CD4-positive, alpha-beta T cell (primary cell): ENCODE measurements around the gene CORO7. TPM values are rescaled to one million over a fixed set of nuclear protein-coding genes. Genes with fewer than 3 reads are reported as not detected.
A peak's percentile ranks its signal among the peaks of the same experiment; 100 is the strongest.

Experiments
- ATAC-seq: fragments of 200-7000 bp; cut with Tn5 transposase; one replicate; pipeline ENCODE4 v1.10.0; 2022; ENCODE audit warnings: mild to moderate bottlenecking; ENCODE audit not compliant: poor library complexity
- CTCF ChIA-PET: fragments of 350-600 bp; sonication (Branson Sonifier 250); formaldehyde crosslinking; loops from one replicate; lab custom pipeline; 2021; ENCODE audit warnings: antibody characterized with exemption, inconsistent platforms; lab: Charles Lee
- POLR2A ChIA-PET: fragments of 350-600 bp; sonication (Branson Sonifier 250); formaldehyde crosslinking; loops from one replicate; lab custom pipeline; 2021; ENCODE audit warnings: antibody characterized with exemption, inconsistent platforms; lab: Charles Lee
- DNase-seq, 14 experiments: peaks; one replicate each; pipeline ENCODE4 v3.0.0-alpha.2; 2013 to 2020; ENCODE audit warnings: mixed read lengths in 2 of 14
- H3K27ac ChIP-seq, 2 donors: one replicate each; pipeline versions ENCODE4 v1.5.1 to v1.7.0; 2013; ENCODE audit warnings: low read length in 2 of 2, low read depth in 1 of 2, mild to moderate bottlenecking in 1 of 2
- H3K27me3 ChIP-seq, 2 experiments: 1 replicate in 1 of 2; 2 replicates in 1 of 2; pipeline versions ENCODE4 v1.6.1 to v1.7.0; 2013; ENCODE audit warnings: low read length in 2 of 2, control low read depth in 1 of 2, mild to moderate bottlenecking in 1 of 2, moderate library complexity in 1 of 2; ENCODE audit not compliant: insufficient read depth in 2 of 2, control insufficient read depth in 1 of 2
- H3K36me3 ChIP-seq: one replicate; pipeline ENCODE4 v1.6.1; 2013; ENCODE audit warnings: low read length, control low read depth; ENCODE audit not compliant: insufficient read depth
- H3K4me1 ChIP-seq: one replicate; pipeline ENCODE4 v1.6.1; 2013; ENCODE audit warnings: low read length, control low read depth; ENCODE audit not compliant: insufficient read depth
- H3K4me3 ChIP-seq: one replicate; pipeline ENCODE4 v1.5.1; 2013; ENCODE audit warnings: mild to moderate bottlenecking, low read length, moderate library complexity
- H3K9me3 ChIP-seq, 2 experiments: 1 replicate in 1 of 2; 2 replicates in 1 of 2; pipeline versions ENCODE4 v1.6.1 to v1.7.0; 2013; ENCODE audit warnings: low read length in 2 of 2, mild to moderate bottlenecking in 2 of 2, control low read depth in 1 of 2, moderate library complexity in 1 of 2; ENCODE audit not compliant: control insufficient read depth in 1 of 2, insufficient read depth in 1 of 2
- H3K27ac Mint-ChIP-seq: one replicate; pipeline ENCODE4 v1.8.0; 2020; ENCODE audit warnings: mixed read lengths
- H3K27me3 Mint-ChIP-seq: one replicate; pipeline ENCODE4 v1.8.0; 2021; ENCODE audit warnings: mixed read lengths
- H3K36me3 Mint-ChIP-seq: one replicate; pipeline ENCODE4 v1.8.0; 2021; ENCODE audit warnings: low read depth, mixed read lengths
- H3K4me1 Mint-ChIP-seq: one replicate; pipeline ENCODE4 v1.8.0; 2021; ENCODE audit warnings: low read depth, mixed read lengths
- H3K4me3 Mint-ChIP-seq: one replicate; pipeline ENCODE4 v1.8.0; 2020; ENCODE audit warnings: mild to moderate bottlenecking, mixed read lengths
- H3K9me3 Mint-ChIP-seq: one replicate; pipeline ENCODE4 v1.8.0; 2020; ENCODE audit warnings: mixed read lengths
- intact Hi-C, 2 experiments: fragments of 100-400 bp; cut with DNase I in 1 of 2; cut with micrococcal nuclease in 1 of 2; formaldehyde crosslinking; loops; one replicate each; pipeline versions ENCODE4 v1.15.1 to v1.9.0; 2023 to 2025; cut with DNase I, micrococcal nuclease
- total RNA-seq, 174 experiments: library from RNA in 2 of 174; stranded (reverse) in 2 of 174; gene quantifications; one replicate each; pipeline ENCODE4 v1.2.3 and lab custom pipeline; 2021 to 2026
- TF ChIP-seq, protein P1 (sequence below): fragments of 200-600 bp; IDR thresholded peaks from one replicate; pipeline ENCODE4 v1.8.0; 2022; ENCODE audit warnings: antibody characterized with exemption, mild to moderate bottlenecking

Gene CORO7
- total RNA-seq, 2 experiments from 2014 or later = 801 to 805 TPM

GRCh38 chr16:4407543-4408322 is 8.7 kb downstream of the CORO7 start:
- H3K27me3 Mint-ChIP-seq = no peaks in the 10 kb centered on the region
- Histone ChIP-seq H3K27ac (no peak overlapping the region), H3K36me3 (peaks cover 98% of the 10 kb centered on the region), H3K9me3 (no peaks in the 10 kb centered on the region), H3K4me1 (peaks cover 48% of the 10 kb centered on the region), H3K27me3 (no peaks in the 10 kb centered on the region), H3K4me3 (no peak overlapping the region)
- peak overlapping the region; percentile 9 for H3K27ac Mint-ChIP-seq
- ATAC-seq = no peak
- TF ChIP-seq, protein P1, sequence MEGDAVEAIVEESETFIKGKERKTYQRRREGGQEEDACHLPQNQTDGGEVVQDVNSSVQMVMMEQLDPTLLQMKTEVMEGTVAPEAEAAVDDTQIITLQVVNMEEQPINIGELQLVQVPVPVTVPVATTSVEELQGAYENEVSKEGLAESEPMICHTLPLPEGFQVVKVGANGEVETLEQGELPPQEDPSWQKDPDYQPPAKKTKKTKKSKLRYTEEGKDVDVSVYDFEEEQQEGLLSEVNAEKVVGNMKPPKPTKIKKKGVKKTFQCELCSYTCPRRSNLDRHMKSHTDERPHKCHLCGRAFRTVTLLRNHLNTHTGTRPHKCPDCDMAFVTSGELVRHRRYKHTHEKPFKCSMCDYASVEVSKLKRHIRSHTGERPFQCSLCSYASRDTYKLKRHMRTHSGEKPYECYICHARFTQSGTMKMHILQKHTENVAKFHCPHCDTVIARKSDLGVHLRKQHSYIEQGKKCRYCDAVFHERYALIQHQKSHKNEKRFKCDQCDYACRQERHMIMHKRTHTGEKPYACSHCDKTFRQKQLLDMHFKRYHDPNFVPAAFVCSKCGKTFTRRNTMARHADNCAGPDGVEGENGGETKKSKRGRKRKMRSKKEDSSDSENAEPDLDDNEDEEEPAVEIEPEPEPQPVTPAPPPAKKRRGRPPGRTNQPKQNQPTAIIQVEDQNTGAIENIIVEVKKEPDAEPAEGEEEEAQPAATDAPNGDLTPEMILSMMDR = no peak
- no peaks in the 10 kb centered on the region for H3K9me3 Mint-ChIP-seq
- DNase-seq = peak in 1 of 14 experiments; percentile 27
- ChIA-PET POLR2A (no interaction called here), CTCF (no interaction called here)
- intact Hi-C loops = no loop called here
- H3K36me3 Mint-ChIP-seq = peaks cover 89% of the 10 kb centered on the region
- peaks cover 31% of the 10 kb centered on the region for H3K4me1 Mint-ChIP-seq
- no peak overlapping the region for H3K4me3 Mint-ChIP-seq

DNA sequence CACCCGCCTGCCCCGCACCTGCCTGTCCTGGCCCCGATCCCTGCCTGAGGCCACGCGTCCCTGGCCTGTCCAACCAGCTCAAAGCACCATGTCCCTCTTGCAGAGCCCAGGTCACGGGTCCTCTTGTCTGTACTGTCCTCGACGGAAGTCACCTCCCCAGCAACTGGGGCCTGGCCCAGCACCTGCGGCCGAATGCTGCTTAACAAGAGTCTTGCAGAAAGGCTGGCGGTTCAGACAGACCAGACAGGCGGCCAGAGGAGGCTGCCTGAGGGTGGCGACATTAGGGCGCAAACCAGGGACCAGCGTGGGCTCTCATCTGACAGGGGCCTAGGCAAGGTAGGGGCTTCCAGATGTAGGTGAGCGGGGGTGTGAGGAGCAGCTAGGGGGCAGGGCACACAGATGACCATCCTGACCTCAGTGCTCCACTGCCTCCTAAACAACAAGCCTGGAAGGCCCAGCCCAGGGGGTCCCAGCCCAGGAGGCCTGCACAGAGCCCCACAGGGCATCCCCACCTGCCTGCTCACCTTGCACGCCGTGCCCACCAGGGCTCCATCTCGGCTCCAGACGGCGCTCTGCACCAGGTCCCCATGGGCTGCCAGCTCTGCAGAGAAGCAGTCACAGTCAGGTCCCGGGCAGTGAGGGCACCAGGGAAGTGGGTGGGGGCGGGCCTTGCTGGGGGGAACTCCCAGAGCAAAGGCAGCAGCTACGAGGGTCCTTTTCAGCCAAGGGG is 11.3 kb downstream of the CORO7 start:
- Histone ChIP-seq H3K27ac (no peak overlapping the region), H3K27me3 (no peaks in the 10 kb centered on the region), H3K9me3 (no peaks in the 10 kb centered on the region), H3K4me1 (peaks cover 29% of the 10 kb centered on the region), H3K4me3 (no peak overlapping the region), H3K36me3 (peaks cover 92% of the 10 kb centered on the region)
- TF ChIP-seq, protein P1 = no peak
- H3K27ac Mint-ChIP-seq = peak overlapping the region; percentile 84
- peak overlapping the region; percentile 78 for H3K4me3 Mint-ChIP-seq
- peaks cover 91% of the 10 kb centered on the region for H3K36me3 Mint-ChIP-seq
- intact Hi-C loops = no loop called here
- DNase-seq (peak in 2 of 14 experiments; percentile 14 to 31), ATAC-seq (no peak)
- POLR2A ChIA-PET = interaction anchor here (1.1 kb wide), 1 partner anchor 11 kb away, joined by 4 read pairs; the partner anchor contains the start of gene CORO7
- no peaks in the 10 kb centered on the region for H3K9me3 Mint-ChIP-seq
- peaks cover 26% of the 10 kb centered on the region for H3K4me1 Mint-ChIP-seq
- no peaks in the 10 kb centered on the region for H3K27me3 Mint-ChIP-seq
- CTCF ChIA-PET = interaction anchor here (3.7 kb wide), 1 partner anchor 10 kb away, joined by 45 read pairs; the partner anchor contains the start of gene CORO7

DNA sequence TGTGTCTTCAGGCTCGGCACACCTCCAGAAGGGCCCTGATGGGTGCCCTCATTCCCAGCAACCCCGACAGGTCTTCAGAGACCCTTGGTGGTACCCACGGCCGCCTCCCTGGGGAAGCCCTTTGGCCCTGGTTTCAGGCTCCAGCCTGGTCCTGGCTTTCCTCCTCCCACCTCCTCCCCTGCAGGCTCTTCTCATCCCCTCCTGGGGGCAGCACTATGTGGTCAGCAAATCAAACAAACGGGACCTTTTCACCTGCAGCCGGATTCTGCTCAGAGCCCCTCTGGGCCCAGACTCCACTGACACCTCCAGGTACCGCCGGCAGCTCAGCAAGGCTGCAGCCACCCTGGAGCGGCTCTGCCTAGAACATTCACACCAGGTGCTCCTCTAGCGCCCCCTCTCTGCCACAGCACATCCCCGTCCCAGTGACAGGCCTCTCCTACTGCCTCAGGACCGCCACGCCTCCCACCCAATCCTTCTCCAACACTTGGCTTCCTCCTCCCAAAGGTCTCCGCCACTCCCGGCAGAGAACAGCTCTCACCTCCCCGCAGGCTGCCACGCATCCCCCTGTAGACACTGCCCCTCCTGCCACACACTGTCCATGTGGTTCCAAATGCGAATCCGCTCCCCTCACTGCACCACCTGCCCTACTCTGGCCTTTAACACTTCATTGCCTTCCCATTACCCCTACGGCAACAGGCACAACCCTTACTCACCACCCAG is 12.0 kb downstream of the CORO7 start:
- Histone ChIP-seq H3K4me1 (peaks cover 25% of the 10 kb centered on the region), H3K36me3 (peaks cover 91% of the 10 kb centered on the region), H3K27ac (no peak overlapping the region), H3K27me3 (no peaks in the 10 kb centered on the region), H3K9me3 (no peaks in the 10 kb centered on the region), H3K4me3 (no peak overlapping the region)
- Mint-ChIP-seq H3K27ac (peak overlapping the region; percentile 84), H3K4me3 (peak overlapping the region; percentile 78), H3K27me3 (no peaks in the 10 kb centered on the region), H3K9me3 (no peaks in the 10 kb centered on the region), H3K36me3 (peaks cover 91% of the 10 kb centered on the region), H3K4me1 (peaks cover 27% of the 10 kb centered on the region)
- TF ChIP-seq, protein P1 = peak; percentile 41
- peak; percentile 32 for ATAC-seq
- ChIA-PET POLR2A (no interaction called here), CTCF (interaction anchor here (3.7 kb wide), 1 partner anchor 11 kb away, joined by 45 read pairs; the partner anchor contains the start of gene CORO7)
- intact Hi-C loops = no loop called here
- DNase-seq = peak in 8 of 14 experiments; percentile 12 to 66 (median 33)
